Adrenal gland (tissue), 12 donors: ENCODE data around the gene TFAP2E. TPM values are rescaled to one million over a fixed set of nuclear protein-coding genes. Genes with fewer than 3 reads are reported as not detected.
A peak's percentile ranks its signal among the peaks of the same experiment; 100 is the strongest.

Experiments
- DNase-seq, 7 donors: peaks; one replicate each; pipeline ENCODE4 v3.0.0-alpha.2; 2019 to 2020
- H3K27ac ChIP-seq, 5 donors: fragments of 200-600 bp; sonication (generic) in 4 of 5; 1 replicate in 3 of 5; 2 replicates in 2 of 5; pipeline versions ENCODE4 v1.5.1 to v1.8.0; 2016 to 2020; ENCODE audit warnings: mild to moderate bottlenecking in 1 of 5
- H3K27me3 ChIP-seq: fragments of 200-600 bp; 2 replicates; pipeline ENCODE4 v1.8.0; 2021
- H3K36me3 ChIP-seq, 2 donors: fragments of 200-600 bp; replicated peaks in 1 of 2; 1 replicate in 1 of 2; 2 replicates in 1 of 2; pipeline versions ENCODE4 v1.5.1 to v1.8.0; 2018 to 2022
- H3K4me1 ChIP-seq, 2 donors: fragments of 200-600 bp; replicated peaks in 1 of 2; 1 replicate in 1 of 2; 2 replicates in 1 of 2; pipeline versions ENCODE4 v1.5.1 to v1.8.0; 2018 to 2021
- H3K4me3 ChIP-seq, 4 donors: fragments of 200-600 bp; sonication (generic) in 3 of 4; one replicate each; pipeline ENCODE4 v1.5.1; 2016 to 2018
- H3K9me3 ChIP-seq, 3 donors: fragments of 200-600 bp; sonication (generic) in 1 of 3; replicated peaks in 1 of 3; 1 replicate in 2 of 3; 2 replicates in 1 of 3; pipeline versions ENCODE4 v1.5.1 to v1.8.0; 2016 to 2021
- POLR2A ChIP-seq, 2 donors: fragments of 450-650 bp; IDR thresholded peaks; one replicate each; pipeline ENCODE4 v1.6.1; 2017; ENCODE audit warnings: antibody characterized with exemption in 2 of 2, mild to moderate bottlenecking in 2 of 2, moderate library complexity in 1 of 2
- WGBS, 4 donors: extraction: QIAGEN DNeasy Blood & Tissue Kit in 2 of 4; methylation state at CpG; one replicate each; pipeline versions ENCODE4 v1.1.5 to v1.1.7; 2013 to 2017; 5-methylcytosine and 5-hydroxymethylcytosine counted together
- intact Hi-C, 2 donors: fragments of 100-400 bp; cut with DNase I; formaldehyde crosslinking; loops; one replicate each; pipeline versions ENCODE4 v1.14.1 to v1.15.0; 2022 to 2023
- polyA plus RNA-seq, 3 donors: library from polyadenylated mRNA; stranded (reverse); fragments of 200-250 nt in 2 of 3; fragments of 350-450 nt in 1 of 3; fragmentation: Illumina TruSeq in 1 of 3; extraction: RNeasy Lipid Tissue Mini Kit (QIAGEN cat#74804) in 1 of 3; gene quantifications; one replicate each; pipeline ENCODE4 v1.2.3, GENCODE V29; 2013 to 2014
- total RNA-seq, 9 donors: library from RNA; depleted of rRNA in 4 of 9; stranded (reverse); fragments of >200 nt in 4 of 9; fragments of 120-200 nt in 1 of 9; fragmentation: NEBNext Ultra II Directional in 1 of 9; extraction: Animal tissue kit (Norgen Biotek cat#: 25700) in 1 of 9; gene quantifications; one replicate each; pipeline versions ENCODE4 v1.1.0 to v1.2.4, GENCODE V29; 2013 to 2023
- TF ChIP-seq, protein P1 (sequence below), 6 experiments: fragments of 450-650 bp in 4 of 6; fragments of 200-600 bp in 2 of 6; sonication (generic) in 1 of 6; IDR thresholded peaks; 1 replicate in 5 of 6; 2 replicates in 1 of 6; pipeline versions ENCODE4 v1.5.1 to v1.8.0; 2016 to 2021; ENCODE audit warnings: antibody characterized with exemption in 6 of 6, mild to moderate bottlenecking in 2 of 6, moderate library complexity in 1 of 6
- donor health status: healthy with polysubstance abuse.
- donor health status: Bipolar disorder and iron deficiency.
- donor health status: DM: yes; HTN: yes; CAD: no.
- donor health status: DM: no; HTN: no; CAD: no.
- donor health status: DM: no; HTN: no; CAD: no.
- donor health status: DM: yes; HTN: yes; CAD: no.

Gene TFAP2E
- total and polyA plus RNA-seq, 12 donors: 0.21 to 2.1 (median 0.53) TPM; not detected in 4

DNA sequence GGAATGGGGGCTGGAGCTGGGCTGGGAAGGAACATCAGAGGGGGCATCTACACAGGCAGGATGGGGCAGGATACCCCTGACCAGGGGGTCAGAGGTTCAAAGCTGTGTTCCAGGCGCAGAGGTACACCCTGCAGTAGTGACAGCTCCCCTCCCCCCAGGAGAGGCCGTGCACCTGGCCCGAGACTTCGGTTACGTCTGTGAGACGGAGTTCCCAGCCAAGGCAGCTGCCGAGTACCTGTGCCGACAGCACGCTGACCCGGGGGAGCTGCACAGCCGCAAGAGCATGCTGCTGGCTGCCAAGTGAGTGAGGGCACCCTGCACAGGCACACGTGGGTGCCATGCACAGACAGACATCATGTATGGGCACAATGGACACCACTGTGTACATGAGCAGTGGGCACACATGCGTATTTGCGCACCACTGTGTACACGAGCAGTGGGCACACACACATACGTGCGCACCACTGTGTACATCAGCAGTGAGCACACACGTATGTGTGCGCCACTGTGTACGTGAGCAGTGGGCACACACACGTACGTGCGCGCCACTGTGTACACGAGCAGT is 17.4 kb downstream of the TFAP2E start:
- H3K36me3 ChIP-seq: no peaks in the 10 kb centered on the region
- DNase-seq: peak in 1 of 7 donors; percentile 21
- H3K27me3 ChIP-seq: no peaks in the 10 kb centered on the region
- no peak overlapping the region for H3K4me3 ChIP-seq
- intact Hi-C loops: no loop called here
- H3K9me3 ChIP-seq: no peaks in the 10 kb centered on the region
- H3K27ac ChIP-seq: no peak overlapping the region
- TF ChIP-seq, protein P1, sequence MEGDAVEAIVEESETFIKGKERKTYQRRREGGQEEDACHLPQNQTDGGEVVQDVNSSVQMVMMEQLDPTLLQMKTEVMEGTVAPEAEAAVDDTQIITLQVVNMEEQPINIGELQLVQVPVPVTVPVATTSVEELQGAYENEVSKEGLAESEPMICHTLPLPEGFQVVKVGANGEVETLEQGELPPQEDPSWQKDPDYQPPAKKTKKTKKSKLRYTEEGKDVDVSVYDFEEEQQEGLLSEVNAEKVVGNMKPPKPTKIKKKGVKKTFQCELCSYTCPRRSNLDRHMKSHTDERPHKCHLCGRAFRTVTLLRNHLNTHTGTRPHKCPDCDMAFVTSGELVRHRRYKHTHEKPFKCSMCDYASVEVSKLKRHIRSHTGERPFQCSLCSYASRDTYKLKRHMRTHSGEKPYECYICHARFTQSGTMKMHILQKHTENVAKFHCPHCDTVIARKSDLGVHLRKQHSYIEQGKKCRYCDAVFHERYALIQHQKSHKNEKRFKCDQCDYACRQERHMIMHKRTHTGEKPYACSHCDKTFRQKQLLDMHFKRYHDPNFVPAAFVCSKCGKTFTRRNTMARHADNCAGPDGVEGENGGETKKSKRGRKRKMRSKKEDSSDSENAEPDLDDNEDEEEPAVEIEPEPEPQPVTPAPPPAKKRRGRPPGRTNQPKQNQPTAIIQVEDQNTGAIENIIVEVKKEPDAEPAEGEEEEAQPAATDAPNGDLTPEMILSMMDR (IDR thresholded peaks at IDR 0.05): no peak
- TF ChIP-seq POLR2A (IDR thresholded peaks at IDR 0.05): no peak
- 92 to 94% (median 93%) methylated on average over 13 to 25 of the region's 25 CpGs for WGBS, 4 donors
- H3K4me1 ChIP-seq: no peaks in the 10 kb centered on the region

DNA sequence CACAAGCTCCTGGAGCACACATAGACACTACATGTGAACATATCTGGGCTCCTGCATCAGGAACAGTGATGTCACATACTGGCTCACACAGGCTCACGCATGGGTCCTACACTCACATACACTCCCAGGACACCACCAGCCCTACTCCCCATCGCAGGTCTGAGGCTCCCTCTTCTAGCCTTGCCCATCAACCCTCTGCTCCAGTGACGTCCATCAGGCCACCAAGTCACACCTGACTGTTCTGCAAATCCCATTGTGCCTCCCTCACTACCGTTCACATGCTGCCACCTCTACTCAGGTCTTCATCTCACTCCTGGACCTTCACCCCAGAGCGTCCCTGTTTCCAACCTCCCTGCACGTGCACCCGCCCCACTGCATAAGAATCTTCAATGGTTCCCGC is 18.1 kb downstream of the TFAP2E start:
- Histone ChIP-seq H3K9me3 (no peaks in the 10 kb centered on the region), H3K36me3 (no peaks in the 10 kb centered on the region), H3K27ac (no peak overlapping the region), H3K27me3 (no peaks in the 10 kb centered on the region), H3K4me1 (no peaks in the 10 kb centered on the region), H3K4me3 (no peak overlapping the region)
- WGBS, 4 donors: 91 to 96% (median 92%) methylated on average over 8 of the region's 8 CpGs
- intact Hi-C loops: no loop called here
- TF ChIP-seq POLR2A (IDR thresholded peaks at IDR 0.05): no peak
- TF ChIP-seq, protein P1 (IDR thresholded peaks at IDR 0.05): no peak
- DNase-seq: peak in 1 of 7 donors; percentile 24

DNA sequence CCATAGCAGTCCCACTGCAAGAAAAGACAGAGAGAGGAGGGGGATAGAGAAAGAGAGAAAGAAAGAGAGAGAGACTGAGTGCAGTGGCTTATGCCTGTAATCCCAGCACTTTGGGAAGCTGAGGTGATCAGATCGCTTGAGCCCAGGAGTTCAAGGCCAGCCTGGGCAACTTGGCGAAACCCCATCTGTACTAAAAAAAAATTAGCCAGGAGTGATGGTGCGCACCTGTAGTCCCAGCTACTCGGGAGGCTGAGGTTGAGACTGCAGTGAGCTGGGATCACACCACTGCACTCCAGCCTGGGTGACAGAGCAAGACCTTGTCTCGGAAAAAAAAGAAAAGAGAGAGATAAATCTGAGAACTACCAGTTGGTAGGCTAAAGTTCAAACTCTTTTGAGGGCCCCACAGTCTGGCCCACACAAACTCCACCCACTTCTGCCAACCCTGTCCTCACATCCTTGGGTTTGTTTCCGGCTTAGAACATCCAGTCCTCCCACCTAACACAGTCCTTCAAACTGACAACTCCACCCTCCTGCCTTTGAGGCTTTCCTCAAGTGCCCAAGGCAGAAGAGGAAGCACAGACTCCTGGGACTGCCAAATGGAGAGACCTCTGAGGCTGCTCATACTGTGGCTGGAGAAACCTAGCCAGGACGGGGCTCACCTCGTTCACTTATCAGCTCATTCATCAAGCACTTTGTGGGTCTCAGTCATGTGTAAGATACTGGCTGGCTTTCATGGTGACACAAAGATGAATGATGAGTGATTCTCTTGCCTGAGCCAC is 20.1 kb downstream of the TFAP2E start:
- DNase-seq: peak in 1 of 7 donors; percentile 14
- H3K27ac ChIP-seq: no peak overlapping the region
- no peaks in the 10 kb centered on the region for H3K4me1 ChIP-seq
- H3K36me3 ChIP-seq: no peaks in the 10 kb centered on the region
- no peak overlapping the region for H3K4me3 ChIP-seq
- H3K9me3 ChIP-seq: no peaks in the 10 kb centered on the region
- intact Hi-C loops: no loop called here
- TF ChIP-seq, protein P1 (IDR thresholded peaks at IDR 0.05): no peak
- TF ChIP-seq POLR2A (IDR thresholded peaks at IDR 0.05): no peak
- 56 to 82% (median 63%) methylated on average over 6 to 8 of the region's 8 CpGs for WGBS, 4 donors
- no peaks in the 10 kb centered on the region for H3K27me3 ChIP-seq

DNA sequence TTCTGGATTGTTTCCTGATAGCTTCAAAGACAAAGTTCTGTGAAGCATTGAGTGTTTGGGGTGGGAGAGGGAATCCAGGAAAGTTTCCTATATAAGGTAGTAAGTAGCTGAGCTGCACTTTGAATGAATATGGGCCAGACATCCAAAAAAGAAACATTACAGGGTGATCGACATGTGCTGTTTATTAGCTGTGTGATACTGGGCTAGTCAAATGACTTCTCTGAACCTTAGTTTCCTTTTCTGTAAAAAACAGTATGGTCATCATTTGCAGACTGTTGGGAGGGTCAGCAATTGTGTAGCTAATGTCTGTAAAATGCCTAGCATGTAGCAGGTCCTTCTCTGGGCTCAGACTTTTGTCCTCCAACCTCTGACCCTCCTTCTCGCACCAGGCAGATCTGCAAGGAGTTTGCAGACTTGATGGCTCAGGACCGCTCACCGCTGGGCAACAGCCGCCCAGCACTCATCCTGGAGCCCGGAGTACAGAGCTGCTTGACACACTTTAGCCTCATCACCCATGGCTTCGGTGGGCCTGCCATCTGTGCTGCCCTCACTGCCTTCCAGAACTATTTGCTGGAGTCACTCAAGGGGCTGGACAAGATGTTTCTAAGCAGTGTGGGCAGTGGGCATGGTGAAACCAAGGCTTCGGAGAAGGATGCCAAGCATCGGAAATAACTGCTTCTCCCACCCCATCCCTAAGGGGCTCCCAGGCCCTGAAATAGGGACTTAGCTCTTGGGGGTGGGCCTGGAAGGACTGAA is 21.1 kb downstream of the TFAP2E start:
- intact Hi-C loops: no loop called here
- no peak for DNase-seq
- no peaks in the 10 kb centered on the region for H3K9me3 ChIP-seq
- H3K27ac ChIP-seq: no peak overlapping the region
- H3K27me3 ChIP-seq: no peaks in the 10 kb centered on the region
- 92 to 96% (median 94%) methylated on average over 9 of the region's 9 CpGs for WGBS, 4 donors
- no peaks in the 10 kb centered on the region for H3K4me1 ChIP-seq
- no peak overlapping the region for H3K4me3 ChIP-seq
- TF ChIP-seq, protein P1 (IDR thresholded peaks at IDR 0.05): no peak
- no peak for TF ChIP-seq POLR2A (IDR thresholded peaks at IDR 0.05)
- H3K36me3 ChIP-seq: no peaks in the 10 kb centered on the region
